A204.1 (cell line): Measurements from ENCODE around the gene JKAMP.

Experiments
- FAIRE-seq: peaks from 2 replicates; lab custom pipeline; 2012; peaks lifted over from hg19 to GRCh38; lab: Jason Lieb, UNC

The JKAMP gene

GRCh38 chr14:59540852-59541251 lies 56.5 kb downstream of the JKAMP start:
- FAIRE-seq = no peak

DNA sequence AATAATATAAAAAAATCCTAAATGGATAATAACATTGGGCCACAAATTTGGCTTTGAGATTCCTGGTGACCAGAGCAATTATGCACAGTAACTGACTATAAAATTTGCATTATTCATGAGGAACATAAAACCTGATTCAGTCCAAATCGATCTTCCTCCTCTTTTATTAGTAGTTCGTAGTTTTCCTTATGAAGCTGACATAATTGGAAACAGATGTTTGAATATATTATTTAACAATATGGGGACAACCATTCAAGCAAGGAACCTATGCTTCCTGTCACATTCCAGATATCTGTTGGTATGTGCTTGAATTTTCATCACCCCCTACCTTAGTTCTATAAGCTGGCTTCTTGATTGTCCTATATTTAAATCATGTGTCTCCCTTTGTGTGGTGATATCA lies 57.4 kb downstream of the JKAMP start:
- no peak for FAIRE-seq

GRCh38 chr14:59543873-59544272 lies 59.6 kb downstream of the JKAMP start:
- FAIRE-seq = no peak

- no peak for FAIRE-seq
Observed at GRCh38 chr14:59547310-59547709, 63.0 kb downstream of the JKAMP start.
